ENCODE results near the gene FDXACB1.

Gene FDXACB1

DNA sequence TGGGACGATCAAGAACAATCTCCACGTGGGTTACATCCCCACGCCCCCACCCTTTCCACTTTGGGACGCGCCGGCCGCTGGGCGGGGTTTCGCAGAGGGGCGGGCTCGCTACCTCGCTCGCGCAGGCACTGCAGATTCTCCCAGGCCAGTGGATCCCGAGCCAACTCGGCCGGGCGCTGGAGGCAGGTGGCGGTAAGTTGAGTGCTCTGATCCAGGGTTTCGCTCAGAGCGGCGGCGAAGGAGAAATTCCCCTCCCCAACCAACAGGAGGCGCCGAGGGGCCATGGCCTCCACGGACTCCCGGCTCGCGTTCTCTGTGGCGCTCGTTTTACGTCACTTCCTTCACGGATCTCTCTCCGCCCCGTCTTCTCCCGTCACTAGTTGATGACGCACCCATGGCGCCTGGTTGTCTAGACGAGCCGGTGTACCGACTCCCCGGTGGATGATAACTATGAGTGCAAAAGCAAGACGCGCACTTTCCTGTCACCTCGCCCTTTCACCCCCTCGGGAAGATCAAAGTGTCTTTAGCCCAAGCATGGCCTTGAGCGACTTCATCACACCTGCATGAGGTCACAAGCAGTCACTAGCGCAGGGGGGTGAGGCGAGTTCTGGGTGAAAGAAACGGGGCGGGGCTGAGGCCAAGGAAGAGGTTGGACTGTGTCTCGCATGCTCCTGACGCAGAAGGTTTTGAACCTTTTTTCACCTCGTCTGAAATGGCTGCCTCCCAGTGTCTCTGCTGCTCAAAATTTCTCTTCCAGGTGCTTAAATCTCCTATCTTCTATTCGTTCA is at the start of gene FDXACB1, which contains the start of gene CFAP68:
TSS of gene FDXACB1 (minus strand) at position 317 of the 788 bp plus-strand sequence. CDS start at position 284, 33 bp downstream.
TSS of gene CFAP68 (plus strand) at position 693 of the 788 bp plus-strand sequence. CDS start at position 713, 20 bp downstream.
- DNase-seq (ENCODE audit: low read depth): peak; percentile 91

- DNase-seq (ENCODE audit: low read depth): peak; percentile 90
Measured at GRCh38 chr11:111926505-111927391, 47.8 kb upstream of the FDXACB1 start.

DNA sequence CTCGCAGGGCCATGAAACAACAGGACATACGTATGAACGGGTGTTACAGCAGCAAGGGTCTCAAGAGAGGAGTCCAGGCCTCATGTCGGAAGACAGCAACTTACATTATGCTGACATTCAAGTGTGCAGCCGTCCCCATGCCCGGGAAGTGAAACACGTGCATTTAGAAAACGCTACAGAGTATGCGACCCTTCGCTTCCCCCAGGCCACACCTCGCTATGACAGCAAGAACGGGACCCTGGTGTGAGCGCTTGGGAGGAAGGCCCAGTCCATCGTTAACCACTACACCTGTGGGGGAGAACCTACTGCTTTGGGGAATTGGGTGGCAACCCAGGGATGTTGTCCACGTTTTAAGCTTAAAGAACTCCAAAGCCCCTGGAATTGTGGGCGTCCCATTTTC is 47.0 kb upstream of the FDXACB1 start:
- no peak for DNase-seq (ENCODE audit: low read depth)

- DNase-seq (ENCODE audit: low read depth): no peak
Measured at GRCh38 chr11:111923951-111924350, 45.0 kb upstream of the FDXACB1 start.

- no peak for DNase-seq (ENCODE audit: low read depth)
Measured at GRCh38 chr11:111923351-111923788, 44.4 kb upstream of the FDXACB1 start.

DNA sequence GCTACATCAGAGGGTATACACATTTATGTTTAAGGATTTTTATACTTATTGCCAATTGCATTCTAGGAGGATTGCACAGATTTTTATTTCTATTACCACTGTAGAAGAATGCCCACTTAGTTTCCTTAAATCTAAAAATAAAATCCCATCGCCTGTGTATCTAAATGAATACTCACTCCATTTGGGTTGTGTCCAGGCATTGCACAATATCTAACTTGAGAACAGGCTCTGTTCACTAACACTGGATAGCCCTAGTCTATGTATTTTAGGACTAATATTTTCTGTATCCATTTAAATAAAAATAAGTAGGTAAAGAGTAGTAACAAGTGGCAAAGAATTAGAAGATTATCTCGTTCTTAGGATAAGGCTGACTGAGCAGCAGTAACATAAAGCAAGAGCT is 43.8 kb upstream of the FDXACB1 start:
- DNase-seq (ENCODE audit: low read depth): no peak

- no peak for DNase-seq (ENCODE audit: low read depth)
Measured at GRCh38 chr11:111921541-111922230, 42.7 kb upstream of the FDXACB1 start.

DNA sequence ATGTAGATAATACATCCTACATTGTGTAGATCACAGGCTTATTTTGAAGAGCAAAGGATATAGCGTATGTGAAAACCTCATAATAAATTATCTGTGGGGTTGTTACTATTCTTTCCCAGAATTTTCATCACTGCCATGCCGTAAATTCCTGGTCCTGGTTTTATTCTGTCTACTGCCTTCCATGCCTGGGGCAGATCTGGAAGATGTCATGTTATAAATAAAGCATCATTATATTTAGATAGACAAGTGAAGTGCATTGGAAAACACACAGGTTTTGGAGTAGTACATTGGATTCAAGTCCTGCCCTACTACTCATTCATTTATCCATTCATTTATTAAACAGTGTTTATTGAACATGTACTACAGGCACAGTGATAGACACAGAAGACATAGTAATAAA is 41.9 kb upstream of the FDXACB1 start:
- DNase-seq (ENCODE audit: low read depth): no peak

DNA sequence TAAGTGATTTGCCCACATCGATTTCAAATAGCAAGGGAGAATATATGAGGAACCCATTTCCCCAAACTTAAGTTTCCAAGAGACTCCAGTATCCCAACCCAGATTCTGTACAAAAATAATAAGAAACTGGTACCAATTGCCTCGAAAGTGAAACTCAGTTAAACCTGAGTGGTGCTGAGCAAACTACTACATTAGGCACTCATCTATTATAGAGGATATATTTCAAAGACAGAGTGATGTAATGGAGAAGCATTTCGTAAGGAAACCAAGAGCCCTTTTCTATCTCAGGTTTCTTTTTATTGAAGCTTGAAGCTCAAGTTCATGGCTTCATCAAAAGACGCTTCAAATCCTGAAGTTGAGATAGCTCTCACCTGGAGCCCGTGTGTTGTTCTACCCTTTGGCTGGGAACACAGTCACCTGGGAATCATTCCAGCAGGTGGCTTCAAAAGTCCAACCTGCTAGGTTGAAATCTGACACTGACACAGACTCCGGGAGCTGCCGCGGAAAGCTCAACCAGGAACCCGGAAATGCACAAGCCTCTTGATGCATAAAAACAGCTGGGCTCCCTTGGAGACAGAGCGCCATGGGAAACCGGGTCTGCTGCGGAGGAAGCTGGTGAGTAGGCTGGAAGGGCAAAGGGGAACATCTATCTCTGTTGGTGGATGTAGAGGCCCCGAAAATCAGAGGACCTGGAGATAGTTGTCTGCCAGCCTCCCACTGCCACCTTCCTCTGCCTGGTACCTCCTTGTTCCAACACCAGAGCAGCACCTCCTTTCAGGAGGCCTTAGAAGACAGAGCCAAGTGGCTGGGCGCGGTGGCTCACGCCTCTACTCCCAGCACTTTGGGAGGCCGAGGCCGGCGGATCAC is 39.7 kb upstream of the FDXACB1 start, which contains the start of gene C11orf52:
TSS of gene C11orf52 (plus strand) at position 524 of the 867 bp plus-strand sequence. CDS start at position 584, 60 bp downstream.
- DNase-seq (ENCODE audit: low read depth): no peak

DNA sequence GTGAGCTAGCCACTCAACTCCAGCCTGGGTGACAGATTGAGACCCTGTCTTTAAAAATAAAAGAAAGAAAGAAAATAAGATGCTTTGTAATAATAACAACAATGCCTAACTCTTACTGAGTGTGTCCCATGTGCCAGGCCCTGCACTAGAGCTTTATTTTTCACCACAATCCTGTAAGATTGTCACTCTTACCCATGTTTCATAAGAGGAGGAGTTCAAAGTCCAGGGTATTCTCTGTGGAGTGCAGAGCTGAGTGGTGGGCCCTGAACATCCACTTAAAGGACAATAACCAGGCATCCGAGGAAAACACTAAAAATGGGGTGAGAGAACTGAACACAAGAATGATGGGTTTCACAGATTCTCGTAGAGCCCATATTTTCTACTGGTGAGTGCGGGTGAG is 38.8 kb upstream of the FDXACB1 start:
- no peak for DNase-seq (ENCODE audit: low read depth)

DNA sequence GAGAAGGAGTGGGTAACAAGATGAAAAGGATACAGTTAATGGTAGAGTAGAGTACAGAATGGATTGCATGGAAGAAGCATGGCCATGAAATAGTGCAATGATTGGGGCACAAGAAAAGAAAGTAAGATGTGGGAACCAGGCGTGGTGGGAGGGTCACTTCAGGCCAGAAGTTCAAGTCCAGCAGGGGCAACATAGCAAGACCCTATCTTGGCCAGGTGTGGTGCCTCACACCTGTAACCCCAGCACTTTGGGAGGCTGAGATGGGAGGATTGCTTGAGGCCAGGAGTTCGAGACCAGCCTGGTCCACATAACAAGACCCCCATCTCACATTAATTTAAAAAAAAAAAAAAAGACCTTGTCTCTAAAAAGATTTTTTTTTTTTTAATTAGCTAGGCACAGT is 38.3 kb upstream of the FDXACB1 start:
- no peak for DNase-seq (ENCODE audit: low read depth)

GRCh38 chr11:111916768-111917167 is 37.8 kb upstream of the FDXACB1 start:
- no peak for DNase-seq (ENCODE audit: low read depth)

DNA sequence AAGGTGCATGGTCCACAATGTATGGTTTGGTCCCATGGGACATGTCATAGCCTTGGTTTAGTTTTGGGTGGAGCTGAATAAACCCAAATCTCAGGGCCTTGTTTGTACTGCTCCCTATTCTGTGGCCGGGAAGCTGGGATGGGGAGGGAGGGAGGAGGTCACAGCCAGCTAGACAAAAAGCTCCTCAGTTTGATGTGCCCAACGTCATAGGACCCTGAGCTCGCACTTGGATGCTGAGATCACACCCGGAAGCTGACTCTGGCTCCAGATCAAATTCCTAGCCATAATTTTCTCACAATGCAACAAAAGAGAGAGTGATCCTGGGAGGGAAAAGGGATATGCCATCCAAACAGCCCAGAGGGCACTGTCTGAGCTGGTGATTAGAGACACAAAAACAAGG is 35.0 kb upstream of the FDXACB1 start:
- no peak for DNase-seq (ENCODE audit: low read depth)

- DNase-seq (ENCODE audit: low read depth): no peak
Measured at GRCh38 chr11:111913031-111913861, 34.3 kb upstream of the FDXACB1 start.

DNA sequence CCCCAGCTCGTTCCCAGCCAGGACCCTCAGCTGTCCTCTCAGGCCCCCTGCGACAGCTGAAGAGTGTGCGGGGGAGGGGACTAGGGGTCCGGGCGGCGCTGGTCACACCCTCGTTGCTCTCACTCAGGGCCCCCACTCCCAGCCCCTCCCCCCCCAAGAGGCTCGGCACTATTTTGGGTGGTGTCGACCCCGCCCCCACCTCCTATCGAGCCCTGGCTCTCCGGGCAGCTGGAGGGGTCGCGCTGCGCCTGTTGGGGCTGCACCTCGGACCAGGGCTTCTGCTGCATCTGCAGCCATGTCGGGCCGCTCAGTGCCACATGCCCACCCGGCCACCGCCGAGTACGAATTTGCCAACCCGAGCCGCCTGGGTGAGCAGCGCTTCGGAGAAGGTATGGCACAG is 33.6 kb upstream of the FDXACB1 start, which contains the start of gene HSPB2:
TSS of gene HSPB2 (plus strand) at position 200 of the 400 bp plus-strand sequence. CDS start at position 296, 96 bp downstream.
- DNase-seq (ENCODE audit: low read depth): no peak

DNA sequence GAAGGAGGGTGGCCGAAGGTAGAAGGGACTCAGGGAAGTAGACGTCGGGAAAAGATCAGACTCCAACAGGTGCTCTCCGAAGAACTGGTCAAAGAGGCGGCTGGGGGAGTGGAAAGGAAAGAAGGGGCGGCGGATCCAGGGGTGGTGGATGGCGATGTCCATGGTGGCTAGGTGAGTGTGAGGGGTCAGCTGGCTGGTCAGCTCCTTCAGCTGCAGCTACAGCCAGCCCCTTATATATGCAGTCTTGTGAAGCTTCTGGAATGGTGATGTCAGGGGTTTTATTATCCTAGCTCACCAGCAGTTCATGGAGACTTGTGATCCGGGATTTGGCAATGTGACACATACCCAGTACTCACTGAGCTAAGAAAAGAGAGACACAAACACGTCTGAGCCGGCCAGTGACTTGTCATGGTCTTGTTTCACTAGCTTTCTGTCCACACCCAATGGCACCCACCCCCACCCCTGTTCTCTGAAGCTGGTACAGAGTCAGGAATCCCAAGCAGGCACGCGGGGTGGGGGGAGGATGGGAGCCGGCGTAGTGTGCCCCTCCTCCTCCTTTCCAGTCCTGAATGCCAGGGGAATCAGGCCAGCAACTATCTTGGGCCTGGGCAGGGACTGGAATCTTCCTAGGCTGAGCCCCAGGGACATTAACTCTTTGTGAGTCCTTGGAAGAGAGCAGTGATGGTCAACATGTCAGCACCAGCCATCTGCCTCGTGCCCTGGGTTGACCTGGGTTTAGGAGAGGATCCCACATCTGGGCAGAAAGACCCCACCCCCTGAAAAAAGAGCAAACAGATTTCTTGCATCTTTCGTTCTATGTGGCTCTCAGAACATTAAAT is 32.8 kb upstream of the FDXACB1 start, which contains the start of gene CRYAB:
TSS of gene CRYAB (minus strand) at position 208 of the 839 bp plus-strand sequence. CDS start at position 162, 46 bp downstream.
- no peak for DNase-seq (ENCODE audit: low read depth)

GRCh38 chr11:111910676-111911562 is 32.0 kb upstream of the FDXACB1 start:
- no peak for DNase-seq (ENCODE audit: low read depth)

DNA sequence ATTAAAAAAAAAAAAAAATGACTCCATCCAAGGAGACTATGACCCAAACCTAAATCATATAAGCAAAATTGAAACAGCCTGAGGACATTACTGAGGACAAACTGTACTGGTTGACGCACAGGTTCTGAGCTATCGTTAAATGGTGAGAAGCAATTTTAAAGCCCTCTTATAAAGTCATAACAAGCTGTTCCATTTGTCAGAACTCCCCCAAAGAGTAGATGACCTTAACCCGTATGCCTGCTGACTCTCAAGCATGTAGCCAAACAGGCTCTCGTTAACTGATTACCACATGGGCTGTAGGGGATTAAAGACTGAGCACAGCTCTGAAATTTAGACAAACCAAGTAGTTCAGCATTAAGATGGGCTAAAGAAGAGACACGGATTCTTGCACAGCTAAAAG is 30.4 kb upstream of the FDXACB1 start:
- no peak for DNase-seq (ENCODE audit: low read depth)

Data from activated T-cell treated with anti-CD3 and anti-CD28 coated beads for 1 hour (primary cell).